Smooth muscle cell (in vitro differentiated cells): ENCODE results near the gene CUZD1. TPM values are rescaled to one million over a fixed set of nuclear protein-coding genes. Genes with fewer than 3 reads are reported as not detected.

Experiments
- DNase-seq: peaks from one replicate; lab custom pipeline; 2025; ENCODE audit not compliant: unreplicated experiment; lab: John Stamatoyannopoulos, UW
- H2AFZ ChIP-seq: fragments of 200-600 bp; sonication (generic); 2 replicates; pipeline ENCODE4 v1.6.0; 2016; ENCODE audit warnings: antibody characterized with exemption, low read depth, mild to moderate bottlenecking
- H3F3A ChIP-seq: fragments of 200-600 bp; sonication (generic); 2 replicates; pipeline ENCODE4 v1.6.0; 2017; ENCODE audit warnings: antibody characterized with exemption, low read depth
- H3K27ac ChIP-seq: fragments of 200-600 bp; sonication (generic); 2 replicates; pipeline ENCODE4 v1.5.1; 2016; ENCODE audit warnings: low read depth, mild to moderate bottlenecking
- H3K27me3 ChIP-seq: fragments of 200-600 bp; sonication (generic); 2 replicates; pipeline ENCODE4 v1.6.1; 2016; ENCODE audit warnings: low read depth, mild to moderate bottlenecking
- H3K36me3 ChIP-seq: fragments of 200-600 bp; sonication (generic); 2 replicates; pipeline ENCODE4 v1.5.1; 2016; ENCODE audit warnings: low read depth
- H3K4me1 ChIP-seq: fragments of 200-600 bp; sonication (generic); 2 replicates; pipeline ENCODE4 v1.5.1; 2016; ENCODE audit warnings: low read depth
- H3K4me2 ChIP-seq: fragments of 200-600 bp; sonication (generic); 2 replicates; pipeline ENCODE4 v1.6.0; 2016; ENCODE audit warnings: mild to moderate bottlenecking
- H3K4me3 ChIP-seq: fragments of 200-600 bp; sonication (generic); 2 replicates; pipeline ENCODE4 v1.5.1; 2016; ENCODE audit warnings: mild to moderate bottlenecking
- H3K79me2 ChIP-seq: fragments of 200-600 bp; sonication (generic); 2 replicates; pipeline ENCODE4 v1.6.0; 2016; ENCODE audit warnings: low read depth, mild to moderate bottlenecking
- H3K9ac ChIP-seq: fragments of 200-600 bp; sonication (generic); 2 replicates; pipeline ENCODE4 v1.6.0; 2016; ENCODE audit warnings: low read depth
- H3K9me3 ChIP-seq: fragments of 200-600 bp; sonication (generic); replicated peaks from 2 replicates; pipeline ENCODE4 v1.5.1; 2016; ENCODE audit warnings: low read depth
- H4K20me1 ChIP-seq: fragments of 200-600 bp; sonication (generic); 2 replicates; pipeline ENCODE4 v1.6.0; 2016; ENCODE audit warnings: low read depth
- CTCF ChIP-seq: fragments of 200-600 bp; sonication (generic); IDR thresholded peaks from 2 replicates; pipeline ENCODE4 v1.5.1; 2017; ENCODE audit warnings: borderline replicate concordance, mild to moderate bottlenecking, antibody characterized with exemption; ENCODE audit not compliant: insufficient read depth, poor library complexity, severe bottlenecking
- WGBS: methylation state at CpG from one replicate; pipeline ENCODE4 v1.1.7; 2016; ENCODE audit warnings: low lambda C conversion rate; 5-methylcytosine and 5-hydroxymethylcytosine counted together
- polyA plus RNA-seq: library from polyadenylated mRNA; unstranded; fragments of >200 nt; fragmentation: Nextera tagmentation; extraction: Ambion mirVana; gene quantifications from 2 replicates; pipeline ENCODE4 v1.2.1, GENCODE V29; 2016
- total RNA-seq: library from RNA; depleted of rRNA; stranded (reverse); fragments of >200 nt; gene quantifications from 2 replicates; pipeline ENCODE4 v1.2.3, GENCODE V29; 2014

CUZD1 gene
- total and polyA plus RNA-seq, 2 experiments from 2014 or later: 0.72 TPM; not detected in 1

- H3K4me2 ChIP-seq: no peak overlapping the region
- no peak overlapping the region for H2AFZ ChIP-seq
- no peaks in the 10 kb centered on the region for H3K4me1 ChIP-seq
- no peaks in the 10 kb centered on the region for H4K20me1 ChIP-seq
- WGBS: 90% methylated on average over 7 of the region's 7 CpGs
- no peak overlapping the region for H3K4me3 ChIP-seq
- DNase-seq: no peak
- H3K27ac ChIP-seq: no peak overlapping the region
- no peak overlapping the region for H3K9ac ChIP-seq
- no peaks in the 10 kb centered on the region for H3K36me3 ChIP-seq
- H3K79me2 ChIP-seq: no peaks in the 10 kb centered on the region
- H3K27me3 ChIP-seq: no peaks in the 10 kb centered on the region
- no peaks in the 10 kb centered on the region for H3K9me3 ChIP-seq
- no peak for TF ChIP-seq CTCF
- no peaks in the 10 kb centered on the region for H3F3A ChIP-seq
These were observed 43.4 kb downstream of the CUZD1 start for GRCh38 chr10:122802282-122802681.

- Histone ChIP-seq H2AFZ (no peak overlapping the region), H3K79me2 (no peaks in the 10 kb centered on the region), H3K9me3 (no peaks in the 10 kb centered on the region), H3K36me3 (no peaks in the 10 kb centered on the region), H3K4me3 (no peak overlapping the region), H3K9ac (no peak overlapping the region), H3K4me1 (no peaks in the 10 kb centered on the region), H3F3A (no peaks in the 10 kb centered on the region), H3K27me3 (no peaks in the 10 kb centered on the region), H3K27ac (no peak overlapping the region), H4K20me1 (no peaks in the 10 kb centered on the region), H3K4me2 (no peak overlapping the region)
- no peak for DNase-seq
- no peak for TF ChIP-seq CTCF
- 80% methylated on average over 12 of the region's 12 CpGs for WGBS
These were observed 46.9 kb downstream of the CUZD1 start for GRCh38 chr10:122798704-122799231.

- no peak overlapping the region for H3K4me3 ChIP-seq
- H2AFZ ChIP-seq: no peak overlapping the region
- H3K36me3 ChIP-seq: no peaks in the 10 kb centered on the region
- H4K20me1 ChIP-seq: no peaks in the 10 kb centered on the region
- no peaks in the 10 kb centered on the region for H3K4me1 ChIP-seq
- no peak overlapping the region for H3K27ac ChIP-seq
- H3K4me2 ChIP-seq: no peak overlapping the region
- H3K27me3 ChIP-seq: no peaks in the 10 kb centered on the region
- H3F3A ChIP-seq: no peaks in the 10 kb centered on the region
- 57% methylated on average over 2 of the region's 2 CpGs for WGBS
- DNase-seq: no peak
- H3K79me2 ChIP-seq: no peaks in the 10 kb centered on the region
- H3K9ac ChIP-seq: no peak overlapping the region
- H3K9me3 ChIP-seq: no peaks in the 10 kb centered on the region
- no peak for TF ChIP-seq CTCF
These were observed 48.9 kb downstream of the CUZD1 start for GRCh38 chr10:122796796-122797195.

- no peaks in the 10 kb centered on the region for H3K9me3 ChIP-seq
- no peak overlapping the region for H3K9ac ChIP-seq
- no peak overlapping the region for H2AFZ ChIP-seq
- H3K36me3 ChIP-seq: no peaks in the 10 kb centered on the region
- DNase-seq: no peak
- no peak overlapping the region for H3K4me2 ChIP-seq
- no peaks in the 10 kb centered on the region for H4K20me1 ChIP-seq
- no peaks in the 10 kb centered on the region for H3K27me3 ChIP-seq
- no peak overlapping the region for H3K27ac ChIP-seq
- TF ChIP-seq CTCF: no peak
- no peaks in the 10 kb centered on the region for H3K4me1 ChIP-seq
- 78% methylated on average over 5 of the region's 5 CpGs for WGBS
- H3K4me3 ChIP-seq: no peak overlapping the region
- H3K79me2 ChIP-seq: no peaks in the 10 kb centered on the region
- no peaks in the 10 kb centered on the region for H3F3A ChIP-seq
These were observed 49.7 kb downstream of the CUZD1 start for GRCh38 chr10:122795924-122796323.
